ENCODE measurements around the gene ART1. TPM values are rescaled to one million over a fixed set of nuclear protein-coding genes. Genes with fewer than 3 reads are reported as not detected.
A peak's percentile ranks its signal among the peaks of the same experiment; 100 is the strongest.

Gene ART1
- total RNA-seq, 1 donor from 2014 or later = not detected

DNA sequence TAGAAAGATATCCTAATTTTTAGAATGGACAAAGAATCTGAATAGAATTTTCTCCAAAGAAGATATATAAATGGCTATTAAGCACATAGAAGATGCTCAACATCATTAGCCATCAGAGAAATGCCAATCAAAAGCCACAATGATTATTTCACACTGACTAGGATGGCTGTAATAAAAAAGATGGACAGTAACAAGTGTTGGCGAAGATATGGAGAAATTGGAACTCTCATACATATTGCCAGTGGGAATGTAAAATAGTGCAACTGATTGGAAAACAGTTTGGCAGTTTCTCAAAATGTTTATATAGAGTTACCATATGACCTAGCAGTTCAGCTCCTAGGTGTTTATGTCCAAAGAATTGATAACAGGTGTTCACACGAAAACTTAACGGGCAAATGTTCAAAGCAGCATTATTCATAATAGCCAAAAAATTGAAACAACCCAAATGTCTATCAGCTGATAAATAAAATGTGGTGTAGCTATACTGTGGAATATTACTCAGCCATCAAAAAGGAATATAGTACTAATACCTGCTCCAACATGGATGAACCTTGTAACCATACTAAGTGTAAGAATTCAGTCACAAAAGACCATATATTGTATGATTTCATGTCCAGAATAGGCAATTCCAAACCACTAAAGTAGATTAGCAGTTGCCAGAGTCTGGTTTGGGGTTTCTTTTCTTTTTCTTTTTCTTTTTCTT, 32.8 kb upstream of the ART1 start:
- no peak for FAIRE-seq
- Histone ChIP-seq H3K9ac (ENCODE audit: low read length) (no peak overlapping the region), H3K4me3 (ENCODE audit: insufficient read depth, low read depth, low read length) (no peak overlapping the region), H4K20me1 (ENCODE audit: insufficient read depth, low read length) (no peaks in the 10 kb centered on the region), H3K4me2 (ENCODE audit: low read length) (no peak overlapping the region), H3K4me1 (ENCODE audit: insufficient read depth, low read length) (no peaks in the 10 kb centered on the region), H3K27me3 (ENCODE audit: insufficient read depth, low read length) (no peaks in the 10 kb centered on the region), H3K36me3 (ENCODE audit: insufficient read depth, low read length) (no peaks in the 10 kb centered on the region), H2AFZ (ENCODE audit: low read depth, low read length) (no peak overlapping the region), H3K27ac (ENCODE audit: low read depth, low read length) (no peak overlapping the region), H3K9me3 (ENCODE audit: insufficient read depth, low read depth, low read length) (no peaks in the 10 kb centered on the region), H3K79me2 (ENCODE audit: insufficient read depth, low read length) (no peaks in the 10 kb centered on the region)
- H3K27me3 Mint-ChIP-seq (ENCODE audit: low read depth, unreplicated experiment) = peaks cover 9% of the 10 kb centered on the region
- TF ChIP-seq EZH2 (IDR thresholded peaks at IDR 0.05; ENCODE audit: insufficient read depth, low read length) = no peak
- TF ChIP-seq, protein P1, sequence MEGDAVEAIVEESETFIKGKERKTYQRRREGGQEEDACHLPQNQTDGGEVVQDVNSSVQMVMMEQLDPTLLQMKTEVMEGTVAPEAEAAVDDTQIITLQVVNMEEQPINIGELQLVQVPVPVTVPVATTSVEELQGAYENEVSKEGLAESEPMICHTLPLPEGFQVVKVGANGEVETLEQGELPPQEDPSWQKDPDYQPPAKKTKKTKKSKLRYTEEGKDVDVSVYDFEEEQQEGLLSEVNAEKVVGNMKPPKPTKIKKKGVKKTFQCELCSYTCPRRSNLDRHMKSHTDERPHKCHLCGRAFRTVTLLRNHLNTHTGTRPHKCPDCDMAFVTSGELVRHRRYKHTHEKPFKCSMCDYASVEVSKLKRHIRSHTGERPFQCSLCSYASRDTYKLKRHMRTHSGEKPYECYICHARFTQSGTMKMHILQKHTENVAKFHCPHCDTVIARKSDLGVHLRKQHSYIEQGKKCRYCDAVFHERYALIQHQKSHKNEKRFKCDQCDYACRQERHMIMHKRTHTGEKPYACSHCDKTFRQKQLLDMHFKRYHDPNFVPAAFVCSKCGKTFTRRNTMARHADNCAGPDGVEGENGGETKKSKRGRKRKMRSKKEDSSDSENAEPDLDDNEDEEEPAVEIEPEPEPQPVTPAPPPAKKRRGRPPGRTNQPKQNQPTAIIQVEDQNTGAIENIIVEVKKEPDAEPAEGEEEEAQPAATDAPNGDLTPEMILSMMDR (IDR thresholded peaks at IDR 0.05; ENCODE audit: insufficient read depth, low read depth, low read length) = no peak
- H3K4me1 Mint-ChIP-seq (ENCODE audit: low read depth, unreplicated experiment) = peaks cover 8% of the 10 kb centered on the region
- H3K36me3 Mint-ChIP-seq (ENCODE audit: low read depth, unreplicated experiment) = no peaks in the 10 kb centered on the region
- H3K27ac Mint-ChIP-seq (ENCODE audit: unreplicated experiment) = no peak overlapping the region
- no peak for DNase-seq (ENCODE audit: low read depth)
- no peaks in the 10 kb centered on the region for H3K9me3 Mint-ChIP-seq (ENCODE audit: unreplicated experiment)
- H3K4me3 Mint-ChIP-seq (ENCODE audit: unreplicated experiment) = no peak overlapping the region

DNA sequence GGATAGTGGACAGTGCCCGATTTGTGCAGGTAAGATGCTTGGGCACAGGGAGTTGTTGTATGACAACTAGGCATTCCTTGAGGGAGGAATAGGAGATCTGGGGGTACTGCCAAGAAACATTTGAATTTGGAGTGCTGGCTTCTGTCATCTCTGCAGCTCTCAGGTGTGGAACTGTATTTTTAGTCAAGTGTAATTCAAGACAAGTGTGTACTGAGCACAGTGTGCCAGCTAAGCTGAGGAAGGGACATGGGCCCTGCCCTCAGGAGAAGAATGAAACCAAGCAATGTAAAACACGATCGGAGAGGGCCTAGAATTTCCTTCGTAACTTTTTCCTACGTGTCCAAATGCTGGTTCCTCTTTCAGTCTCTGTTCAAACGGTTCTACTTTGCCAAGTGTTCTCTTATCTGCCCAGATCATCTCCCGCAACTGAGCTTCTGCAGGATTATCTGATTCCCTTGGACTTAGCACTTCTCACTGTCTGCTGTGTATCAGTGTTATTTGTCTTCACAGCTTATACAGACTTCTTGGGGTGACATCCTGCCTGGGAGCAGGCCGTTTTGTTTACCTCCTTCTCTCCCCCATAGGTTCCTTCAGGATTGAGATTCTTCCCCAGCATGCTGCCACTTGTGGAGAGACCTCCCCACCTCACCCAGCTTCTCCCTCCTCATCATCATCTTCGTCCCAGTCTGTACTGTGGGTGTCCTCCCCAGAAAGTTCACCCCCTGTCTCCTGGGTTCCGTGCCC, 30.8 kb upstream of the ART1 start:
- H3K4me3 Mint-ChIP-seq (ENCODE audit: unreplicated experiment) = peak overlapping the region; percentile 20
- H3K27ac Mint-ChIP-seq (ENCODE audit: unreplicated experiment) = no peak overlapping the region

More for the DNA sequence above, 30.8 kb upstream of the ART1 start:
- Histone ChIP-seq H2AFZ (ENCODE audit: low read depth, low read length) (no peak overlapping the region), H3K4me3 (ENCODE audit: insufficient read depth, low read depth, low read length) (no peak overlapping the region), H3K79me2 (ENCODE audit: insufficient read depth, low read length) (no peaks in the 10 kb centered on the region), H3K4me1 (ENCODE audit: insufficient read depth, low read length) (no peaks in the 10 kb centered on the region), H4K20me1 (ENCODE audit: insufficient read depth, low read length) (no peaks in the 10 kb centered on the region), H3K36me3 (ENCODE audit: insufficient read depth, low read length) (no peaks in the 10 kb centered on the region), H3K9me3 (ENCODE audit: insufficient read depth, low read depth, low read length) (no peaks in the 10 kb centered on the region), H3K27ac (ENCODE audit: low read depth, low read length) (no peak overlapping the region), H3K4me2 (ENCODE audit: low read length) (no peak overlapping the region), H3K9ac (ENCODE audit: low read length) (no peak overlapping the region), H3K27me3 (ENCODE audit: insufficient read depth, low read length) (no peaks in the 10 kb centered on the region)
- H3K4me1 Mint-ChIP-seq (ENCODE audit: low read depth, unreplicated experiment) = peaks cover 12% of the 10 kb centered on the region
- H3K27me3 Mint-ChIP-seq (ENCODE audit: low read depth, unreplicated experiment) = peaks cover 14% of the 10 kb centered on the region
- FAIRE-seq (no peak), DNase-seq (ENCODE audit: low read depth) (no peak)
- H3K9me3 Mint-ChIP-seq (ENCODE audit: unreplicated experiment) = peaks cover 2% of the 10 kb centered on the region
- no peak for TF ChIP-seq EZH2 (IDR thresholded peaks at IDR 0.05; ENCODE audit: insufficient read depth, low read length)
- TF ChIP-seq, protein P1 (IDR thresholded peaks at IDR 0.05; ENCODE audit: insufficient read depth, low read depth, low read length) = no peak
- H3K36me3 Mint-ChIP-seq (ENCODE audit: low read depth, unreplicated experiment) = no peaks in the 10 kb centered on the region
